Loucy (cell line): ENCODE results near the gene SPTSSA.

Source experiments
- H2AFZ ChIP-seq: fragments of 200-600 bp; sonication (generic); 2 replicates; pipeline ENCODE4 v1.6.0; 2016; ENCODE audit warnings: antibody characterized with exemption, mild to moderate bottlenecking, low read length, moderate library complexity
- H3F3A ChIP-seq: fragments of 200-600 bp; 2 replicates; pipeline ENCODE4 v1.6.0; 2016; ENCODE audit warnings: antibody characterized with exemption, low read depth, mild to moderate bottlenecking
- H3K27me3 ChIP-seq: fragments of 200-600 bp; sonication (generic); 2 replicates; pipeline ENCODE4 v1.6.1; 2014; ENCODE audit warnings: low read length, mild to moderate bottlenecking; ENCODE audit not compliant: insufficient read depth, poor library complexity, severe bottlenecking
- H3K36me3 ChIP-seq: fragments of 200-600 bp; sonication (generic); 2 replicates; pipeline ENCODE4 v1.6.1; 2016; ENCODE audit warnings: low read length; ENCODE audit not compliant: insufficient read depth
- H3K4me1 ChIP-seq: fragments of 200-600 bp; sonication (generic); 2 replicates; pipeline ENCODE4 v1.5.1; 2014; ENCODE audit warnings: low read length, mild to moderate bottlenecking; ENCODE audit not compliant: insufficient read depth, poor library complexity, severe bottlenecking
- H3K4me2 ChIP-seq: fragments of 200-600 bp; sonication (generic); 2 replicates; pipeline ENCODE4 v1.6.0; 2014; ENCODE audit warnings: antibody characterized with exemption, low read length, low read depth, mild to moderate bottlenecking; ENCODE audit not compliant: poor library complexity, severe bottlenecking
- H3K4me3 ChIP-seq: fragments of 200-600 bp; sonication (generic); 2 replicates; pipeline ENCODE4 v1.5.1; 2014; ENCODE audit warnings: low read length, mild to moderate bottlenecking, mixed read lengths; ENCODE audit not compliant: poor library complexity, severe bottlenecking
- H3K79me2 ChIP-seq: fragments of 200-600 bp; sonication (generic); 2 replicates; pipeline ENCODE4 v1.6.1; 2014; ENCODE audit warnings: low read length; ENCODE audit not compliant: insufficient read depth
- H3K9ac ChIP-seq: fragments of 200-600 bp; sonication (generic); 2 replicates; pipeline ENCODE4 v1.6.0; 2014; ENCODE audit warnings: mild to moderate bottlenecking, low read depth, low read length, moderate library complexity; ENCODE audit not compliant: poor library complexity, severe bottlenecking
- H3K9me2 ChIP-seq: fragments of 200-600 bp; sonication (generic); replicated peaks from 2 replicates; pipeline ENCODE4 v1.6.1; 2016; ENCODE audit warnings: low read depth, low read length, mixed read lengths
- H3K9me3 ChIP-seq: fragments of 200-600 bp; sonication (generic); 2 replicates; pipeline ENCODE4 v1.6.1; 2014; ENCODE audit warnings: mild to moderate bottlenecking, antibody characterized with exemption, low read length, low read depth; ENCODE audit not compliant: insufficient read depth
- H4K20me1 ChIP-seq: fragments of 200-600 bp; sonication (generic); 2 replicates; pipeline ENCODE4 v1.6.0; 2014; ENCODE audit warnings: antibody characterized with exemption, low read length, mild to moderate bottlenecking; ENCODE audit not compliant: insufficient read depth, poor library complexity, severe bottlenecking
- EZH2phosphoT487 ChIP-seq: fragments of 200-600 bp; IDR thresholded peaks from 2 replicates; pipeline ENCODE4 v1.6.1; 2018; ENCODE audit warnings: antibody characterized with exemption, mild to moderate bottlenecking, moderate library complexity, borderline replicate concordance
- TF ChIP-seq, protein P1 (sequence below): fragments of 200-600 bp; sonication (generic); conservative IDR thresholded peaks from 2 replicates; pipeline ENCODE4 v1.5.1; 2014; ENCODE audit warnings: mild to moderate bottlenecking, antibody characterized with exemption, low read length

SPTSSA gene

DNA sequence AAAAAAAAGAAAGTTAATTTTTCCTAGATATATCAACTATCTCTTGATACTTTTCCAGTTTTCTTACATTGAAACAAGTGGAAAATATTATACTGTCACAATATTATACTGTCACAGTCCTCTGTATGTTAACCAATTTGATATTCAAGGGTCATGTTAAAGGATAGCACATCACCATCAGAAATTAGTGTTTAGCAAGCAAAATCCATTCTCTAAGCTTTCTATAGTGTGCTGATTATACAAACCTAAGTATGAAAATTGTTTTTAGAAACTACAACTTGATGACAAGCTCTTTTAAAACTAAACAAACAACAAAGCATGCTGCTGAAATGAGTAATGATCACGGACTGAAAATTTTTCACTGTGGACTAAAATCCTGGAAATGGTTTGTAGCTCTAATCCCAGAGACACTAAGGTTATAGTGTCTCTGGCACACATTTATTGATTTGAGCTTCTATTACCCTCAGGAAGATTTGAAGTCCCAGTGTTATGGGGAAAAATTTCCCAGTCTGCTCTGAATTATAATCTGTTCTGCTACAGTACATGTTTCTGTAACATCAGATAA, 9.7 kb downstream of the SPTSSA start:
- Histone ChIP-seq H3K79me2 (peaks cover 23% of the 10 kb centered on the region; the same call in 1 of the 2 replicates), H2AFZ (no peak overlapping the region), H3K36me3 (peaks cover 3% of the 10 kb centered on the region; the same call in 1 of the 2 replicates), H3K27me3 (no peaks in the 10 kb centered on the region), H3K4me3 (no peak overlapping the region), H3K9ac (no peak overlapping the region), H3K4me1 (peaks cover 6% of the 10 kb centered on the region), H3F3A (no peaks in the 10 kb centered on the region), H3K4me2 (no peak overlapping the region), H3K9me3 (no peaks in the 10 kb centered on the region), H3K9me2 (no peaks in the 10 kb centered on the region), H4K20me1 (peaks cover 10% of the 10 kb centered on the region)
- TF ChIP-seq, protein P1, sequence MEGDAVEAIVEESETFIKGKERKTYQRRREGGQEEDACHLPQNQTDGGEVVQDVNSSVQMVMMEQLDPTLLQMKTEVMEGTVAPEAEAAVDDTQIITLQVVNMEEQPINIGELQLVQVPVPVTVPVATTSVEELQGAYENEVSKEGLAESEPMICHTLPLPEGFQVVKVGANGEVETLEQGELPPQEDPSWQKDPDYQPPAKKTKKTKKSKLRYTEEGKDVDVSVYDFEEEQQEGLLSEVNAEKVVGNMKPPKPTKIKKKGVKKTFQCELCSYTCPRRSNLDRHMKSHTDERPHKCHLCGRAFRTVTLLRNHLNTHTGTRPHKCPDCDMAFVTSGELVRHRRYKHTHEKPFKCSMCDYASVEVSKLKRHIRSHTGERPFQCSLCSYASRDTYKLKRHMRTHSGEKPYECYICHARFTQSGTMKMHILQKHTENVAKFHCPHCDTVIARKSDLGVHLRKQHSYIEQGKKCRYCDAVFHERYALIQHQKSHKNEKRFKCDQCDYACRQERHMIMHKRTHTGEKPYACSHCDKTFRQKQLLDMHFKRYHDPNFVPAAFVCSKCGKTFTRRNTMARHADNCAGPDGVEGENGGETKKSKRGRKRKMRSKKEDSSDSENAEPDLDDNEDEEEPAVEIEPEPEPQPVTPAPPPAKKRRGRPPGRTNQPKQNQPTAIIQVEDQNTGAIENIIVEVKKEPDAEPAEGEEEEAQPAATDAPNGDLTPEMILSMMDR, result no peak
- TF ChIP-seq EZH2phosphoT487, result no peak

DNA sequence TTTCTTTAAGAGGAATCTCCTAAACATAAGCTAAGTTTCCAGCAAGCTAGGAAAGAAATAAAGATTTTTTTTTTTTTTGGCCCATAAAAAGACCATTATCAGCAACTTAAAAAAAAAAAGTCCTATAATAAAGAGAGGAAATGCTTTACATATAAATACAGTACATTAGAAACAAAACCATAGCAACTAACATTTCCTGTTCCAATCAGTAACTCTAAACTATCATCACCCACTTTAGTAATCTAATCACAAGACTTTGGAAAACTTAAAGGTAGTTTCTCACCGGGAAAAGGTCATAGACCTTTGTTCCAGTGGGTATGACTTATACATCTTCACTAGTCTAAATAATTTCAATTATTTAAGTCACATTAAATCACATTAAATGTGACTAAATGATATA, 11.1 kb downstream of the SPTSSA start:
- Histone ChIP-seq H3K4me2 (no peak overlapping the region), H3K9ac (no peak overlapping the region), H3K79me2 (peaks cover 20% of the 10 kb centered on the region; the same call in 1 of the 2 replicates), H3K27me3 (no peaks in the 10 kb centered on the region), H3K9me3 (no peaks in the 10 kb centered on the region), H3K9me2 (no peaks in the 10 kb centered on the region), H4K20me1 (peaks cover 10% of the 10 kb centered on the region), H3F3A (no peaks in the 10 kb centered on the region), H3K4me3 (no peak overlapping the region), H3K36me3 (peaks cover 3% of the 10 kb centered on the region; the same call in 1 of the 2 replicates), H2AFZ (no peak overlapping the region), H3K4me1 (peaks cover 6% of the 10 kb centered on the region)
- TF ChIP-seq, protein P1, result no peak
- TF ChIP-seq EZH2phosphoT487, result no peak

DNA sequence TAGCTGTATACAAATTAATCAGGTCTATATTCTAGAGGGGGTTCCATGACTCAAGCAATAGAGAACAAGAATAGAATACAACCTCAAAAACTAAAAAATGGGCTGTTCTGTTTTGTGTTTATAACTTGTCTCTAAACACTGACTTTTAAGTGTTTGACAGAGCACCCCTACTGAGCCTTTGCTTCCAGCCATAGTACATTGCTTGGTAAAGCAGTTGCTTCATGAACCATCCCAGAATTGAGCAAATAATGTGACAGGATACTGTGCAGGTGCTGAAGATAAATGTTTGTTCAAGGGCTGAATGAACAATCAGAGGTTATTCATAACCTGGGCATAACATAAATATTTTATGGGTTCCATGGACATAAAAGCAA, 11.5 kb downstream of the SPTSSA start:
- H4K20me1 ChIP-seq, result peaks cover 10% of the 10 kb centered on the region
- no peaks in the 10 kb centered on the region for H3F3A ChIP-seq
- H3K36me3 ChIP-seq, result peaks cover 3% of the 10 kb centered on the region; the same call in 1 of the 2 replicates
- no peaks in the 10 kb centered on the region for H3K9me3 ChIP-seq
- H3K4me1 ChIP-seq, result peaks cover 6% of the 10 kb centered on the region
- no peak overlapping the region for H3K9ac ChIP-seq
- peaks cover 20% of the 10 kb centered on the region; the same call in 1 of the 2 replicates for H3K79me2 ChIP-seq
- no peak overlapping the region for H3K4me2 ChIP-seq
- TF ChIP-seq EZH2phosphoT487, result no peak
- TF ChIP-seq, protein P1, result no peak
- H3K9me2 ChIP-seq, result no peaks in the 10 kb centered on the region
- H2AFZ ChIP-seq, result no peak overlapping the region
- no peak overlapping the region for H3K4me3 ChIP-seq
- no peaks in the 10 kb centered on the region for H3K27me3 ChIP-seq
